K562 (cell line): ENCODE data around the gene DHDDS. TPM values are rescaled to one million over a fixed set of nuclear protein-coding genes. Genes with fewer than 3 reads are reported as not detected.

Experiments
- ATAC-seq: fragments of 200-7000 bp; cut with Tn5 transposase; 3 replicates; pipeline ENCODE4 v1.9.1; 2020; ENCODE audit warnings: moderate library complexity
- BruUV-seq: library from RNA; stranded (reverse); fragments of 400-500 nt; replicated peaks from 2 replicates; lab custom pipeline; 2021; lab: Mats Ljungman, UMichigan
- CTCF ChIA-PET: fragments of 300-600 bp; formaldehyde crosslinking; extraction: SDS; loops from one replicate; lab custom pipeline; 2021; ENCODE audit warnings: low intra/inter-chr PET ratio; lab: Yijun Ruan, JAX
- POLR2A ChIA-PET: fragments of 300-600, 350-650 bp; sonication (Branson Sonifier 250); formaldehyde crosslinking; extraction: SDS; loops from one replicate; lab custom pipeline; 2021; ENCODE audit warnings: antibody characterized with exemption, inconsistent platforms; lab: Yijun Ruan, JAX
- DNase-seq, 4 experiments: peaks; one replicate each; pipeline versions ENCODE4 v3.0.0 to v3.0.0-alpha.2; 2011 to 2018; ENCODE audit warnings: low spot score in 3 of 4, mixed read lengths in 3 of 4; ENCODE audit errors: extremely low read depth in 1 of 4
- FAIRE-seq: peaks from 2 replicates; lab custom pipeline; 2011; peaks lifted over from hg19 to GRCh38; lab: Jason Lieb, UNC
- H2AFZ ChIP-seq: 2 replicates; pipeline ENCODE4 v1.6.0; 2011; ENCODE audit warnings: low read depth, low read length, control low read depth, inconsistent platforms
- H3K27ac ChIP-seq: fragments of 200-600 bp; 3 replicates; pipeline ENCODE4 v1.8.0; 2011; ENCODE audit warnings: low read depth, mild to moderate bottlenecking, control low read depth, inconsistent platforms, low read length, moderate library complexity, mixed read lengths; ENCODE audit errors: extremely low read depth
- H3K27me3 ChIP-seq, 2 experiments: fragments of 300-600 bp in 1 of 2; 2 replicates in 1 of 2; 3 replicates in 1 of 2; pipeline versions ENCODE4 v1.6.0 to v1.8.0; 2011; ENCODE audit warnings: inconsistent platforms in 2 of 2, low read length in 2 of 2, mild to moderate bottlenecking in 1 of 2, mixed read lengths in 1 of 2, moderate library complexity in 1 of 2; ENCODE audit not compliant: control insufficient read depth in 2 of 2, insufficient read depth in 2 of 2
- H3K36me3 ChIP-seq: fragments of 300-600 bp; 3 replicates; pipeline ENCODE4 v1.8.0; 2011; ENCODE audit warnings: mild to moderate bottlenecking, low read length, inconsistent platforms; ENCODE audit not compliant: control insufficient read depth, insufficient read depth
- H3K4me1 ChIP-seq, 2 experiments: fragments of 200-600 bp in 1 of 2; replicated peaks in 1 of 2; 2 replicates in 1 of 2; 3 replicates in 1 of 2; pipeline versions ENCODE4 v1.5.1 to v1.8.0; 2011; ENCODE audit warnings: inconsistent platforms in 2 of 2, low read length in 2 of 2, mild to moderate bottlenecking in 1 of 2, mixed read lengths in 1 of 2, moderate library complexity in 1 of 2; ENCODE audit not compliant: control insufficient read depth in 2 of 2, insufficient read depth in 2 of 2
- H3K4me2 ChIP-seq: 2 replicates; pipeline ENCODE4 v1.6.1; 2011; ENCODE audit warnings: low read length, control low read depth, inconsistent platforms, mixed read lengths; ENCODE audit not compliant: insufficient read depth
- H3K4me3 ChIP-seq: fragments of 200-600 bp; sonication (generic), shearing (Covaris generic); 2 replicates; pipeline ENCODE4 v1.5.1; 2016; ENCODE audit warnings: control low read depth, inconsistent platforms
- H3K79me2 ChIP-seq: fragments of 200-600 bp; 3 replicates; pipeline ENCODE4 v1.8.0; 2011; ENCODE audit warnings: low read length, inconsistent platforms; ENCODE audit not compliant: control insufficient read depth, insufficient read depth
- H3K9ac ChIP-seq, 2 experiments: 2 replicates each; pipeline versions ENCODE4 v1.6.0 to v1.6.1; 2011; ENCODE audit warnings: low read depth in 2 of 2, low read length in 2 of 2, control low read depth in 1 of 2, inconsistent platforms in 1 of 2, mild to moderate bottlenecking in 1 of 2, mixed read lengths in 1 of 2; ENCODE audit not compliant: insufficient read depth in 1 of 2
- H3K9me1 ChIP-seq: one replicate; pipeline ENCODE4 v1.6.0; 2011; ENCODE audit warnings: inconsistent platforms, mild to moderate bottlenecking, low read length, moderate library complexity; ENCODE audit not compliant: control insufficient read depth, insufficient read depth
- H3K9me3 ChIP-seq: replicated peaks from 2 replicates; pipeline ENCODE4 v1.5.1; 2011; ENCODE audit warnings: low read depth, low read length, inconsistent platforms; ENCODE audit not compliant: control insufficient read depth, insufficient read depth
- H4K20me1 ChIP-seq: replicated peaks from 2 replicates; pipeline ENCODE4 v1.6.1; 2011; ENCODE audit warnings: low read length, inconsistent platforms, mixed read lengths; ENCODE audit not compliant: control insufficient read depth, insufficient read depth
- CBFB ChIP-seq: sonication (generic); formaldehyde crosslinking; IDR thresholded peaks from 2 replicates; pipeline ENCODE4 v1.4.0; 2020; ENCODE audit warnings: mild to moderate bottlenecking, missing genetic modification reagents
- CEBPB ChIP-seq: fragments of 450-650 bp; IDR thresholded peaks from 2 replicates; pipeline ENCODE4 v1.6.1; 2016; ENCODE audit warnings: missing genetic modification characterization, missing compliant biosample characterization
- CTBP1 ChIP-seq: fragments of 450-650 bp; IDR thresholded peaks from 2 replicates; pipeline ENCODE4 v1.6.1; 2016; ENCODE audit warnings: borderline replicate concordance
- ETS1 ChIP-seq: conservative IDR thresholded peaks from 2 replicates; pipeline ENCODE4 v1.6.1; 2011; ENCODE audit warnings: low read depth, mild to moderate bottlenecking, low read length; ENCODE audit not compliant: control insufficient read depth
- ILF3 ChIP-seq: fragments of 450-650 bp; IDR thresholded peaks from 2 replicates; pipeline ENCODE4 v1.6.1; 2018; ENCODE audit warnings: antibody characterized with exemption, mild to moderate bottlenecking, moderate library complexity, borderline replicate concordance
- JUND ChIP-seq, 2 experiments: IDR thresholded peaks; 2 replicates in 1 of 2; 3 replicates in 1 of 2; pipeline ENCODE4 v1.6.1; 2011; ENCODE audit warnings: borderline replicate concordance in 2 of 2, low read depth in 2 of 2, low read length in 2 of 2, improper control_type of control experiment in 1 of 2, missing biosample characterization in 1 of 2, missing genetic modification characterization in 1 of 2, missing genetic modification reagents in 1 of 2
- MAFK ChIP-seq: IDR thresholded peaks from 2 replicates; pipeline ENCODE4 v1.6.1; 2011; ENCODE audit warnings: low read length, improper control_type of control experiment
- NCOA1 ChIP-seq: fragments of 450-650 bp; IDR thresholded peaks from 2 replicates; pipeline ENCODE4 v1.6.1; 2016; ENCODE audit warnings: low read depth
- RBM22 ChIP-seq: fragments of 200-400 bp; formaldehyde crosslinking; IDR thresholded peaks from 2 replicates; pipeline ENCODE4 v1.6.1; 2018; ENCODE audit warnings: low read length, low read depth; ENCODE audit not compliant: poor library complexity, severe bottlenecking
- XRCC4 ChIP-seq: IDR thresholded peaks from one replicate; pipeline ENCODE4 v1.6.1; 2011; ENCODE audit not compliant: insufficient read depth, insufficient read length; ENCODE audit errors: extremely low read depth
- ZBTB9 ChIP-seq: fragments of 450-650 bp; formaldehyde crosslinking; IDR thresholded peaks from 2 replicates; pipeline ENCODE4 v1.4.0; 2020; ENCODE audit warnings: mild to moderate bottlenecking, moderate library complexity
- ZNF717 ChIP-seq: fragments of 250-450 bp; sonication (Bioruptor Pico); IDR thresholded peaks from 2 replicates; pipeline ENCODE4 v1.5.0; 2021
- WGBS: fragments of 100-300 bp; shearing (Covaris generic); methylation state at CpG from one replicate; pipeline ENCODE4 v1.1.6; 2016; ENCODE audit warnings: low coverage, mixed read lengths; ENCODE audit not compliant: insufficient coverage; ENCODE audit errors: missing lambda C conversion rate; 5-methylcytosine and 5-hydroxymethylcytosine counted together
- in situ Hi-C: fragments of 300-500 bp; cut with MboI; formaldehyde crosslinking; loops from 4 replicates; pipeline ENCODE4 v1.15.0; 2018; ENCODE audit warnings: inconsistent platforms, mixed read lengths
- intact Hi-C: fragments of 100-400 bp; cut with micrococcal nuclease; formaldehyde crosslinking; loops from 2 replicates; pipeline ENCODE4 v1.14.2; 2022
- polyA plus RNA-seq, 8 experiments: library from polyadenylated mRNA; depleted of rRNA in 4 of 8; stranded (reverse) in 5 of 8; unstranded in 3 of 8; fragments of >200 nt; fragmentation: Nextera tagmentation in 2 of 8; fragmentation: Illumina TruSeq in 1 of 8; extraction: Ambion mirVana in 2 of 8; extraction: Trizol in 1 of 8; gene quantifications; 2 replicates each; pipeline versions ENCODE4 v1.2.1 to v1.2.3, GENCODE V29; 2011 to 2014; ENCODE audit warnings: inconsistent platforms in 1 of 8, missing spikeins in 1 of 8
- total RNA-seq, 7 experiments: library from RNA; depleted of rRNA in 6 of 7; stranded (reverse); fragments of >200 nt in 6 of 7; fragmentation: Illumina TruSeq in 2 of 7; extraction: Trizol in 2 of 7; gene quantifications; 2 replicates each; pipeline versions ENCODE4 v1.2.1 to v1.2.3, GENCODE V29; 2011 to 2021; ENCODE audit warnings: low replicate concordance in 1 of 7

DHDDS gene
- total and polyA plus RNA-seq, 9 of the 15 experiments (the other 6 are each of a cell fraction or from before 2014, with no cell fraction given): 33.3 to 55.0 (median 44.3) TPM

DNA sequence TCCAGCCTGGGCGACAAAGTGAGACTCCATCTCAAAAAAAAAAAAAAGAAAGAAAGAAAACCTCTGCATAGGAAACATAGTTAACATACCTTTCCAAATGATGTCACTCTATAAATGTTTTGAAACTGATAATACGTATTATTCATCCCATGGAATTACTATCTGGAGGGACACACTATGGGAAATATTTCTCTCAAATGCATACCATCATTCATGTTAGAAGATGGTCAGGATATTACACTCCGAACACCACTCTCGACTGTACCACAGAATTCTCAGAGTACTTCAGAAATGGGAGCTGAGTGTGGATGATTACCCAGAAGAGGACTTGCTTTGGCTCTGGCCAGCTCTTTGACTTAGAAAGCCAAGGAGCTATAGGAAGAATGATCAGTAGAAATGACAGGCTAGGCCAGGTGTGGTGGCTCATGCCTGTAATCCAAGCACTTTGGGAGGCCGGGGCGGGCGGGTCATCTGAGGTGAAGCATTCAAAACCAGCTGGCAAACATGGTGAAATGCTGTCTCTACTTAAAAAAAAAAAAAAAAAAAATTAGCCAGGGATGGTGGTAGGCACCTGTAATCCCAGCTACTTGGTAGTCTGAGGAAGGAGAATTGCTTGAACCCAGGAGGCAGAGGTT, 26.7 kb upstream of the DHDDS start:
- Histone ChIP-seq H3K9me1 (no peaks in the 10 kb centered on the region), H3K9ac (no peak overlapping the region), H3K27ac (no peak overlapping the region), H3K27me3 (peaks cover 7 to 20% of the 10 kb centered on the region in 2 experiments; a peak in 4 of 5 replicates), H2AFZ (no peak overlapping the region), H3K9me3 (no peaks in the 10 kb centered on the region), H4K20me1 (peaks cover 5% of the 10 kb centered on the region; the same call in 1 of the 2 replicates), H3K79me2 (no peaks in the 10 kb centered on the region), H3K36me3 (no peaks in the 10 kb centered on the region), H3K4me2 (no peak overlapping the region), H3K4me3 (no peak overlapping the region), H3K4me1 (peaks cover 6 to 15% of the 10 kb centered on the region in 2 experiments; a peak in 4 of 5 replicates)
- intact Hi-C loops (no loop called here), in situ Hi-C loops (no loop called here)
- ATAC-seq (no peak), DNase-seq (no peak), FAIRE-seq (no peak)
- POLR2A ChIA-PET: interaction anchor here (1.1 to 2.1 kb wide), 3 partner anchors 9 to 12 kb away, joined by 3 to 5 read pairs (median 4); no protein-coding TSS in a partner anchor
- 1% methylated on average over 7 of the region's 7 CpGs for WGBS
- BruUV-seq: no TSS peak
- no peak for TF ChIP-seq ETS1
- CTCF ChIA-PET: no interaction called here

GRCh38 chr1:26408604-26409003, 23.5 kb upstream of the DHDDS start:
- FAIRE-seq (peak; percentile 89), ATAC-seq (peak; percentile 87), DNase-seq (peak; percentile 62 to 89 (median 74))
- no peak overlapping the region for H2AFZ ChIP-seq
- H3K27me3 ChIP-seq: peaks cover 4 to 13% of the 10 kb centered on the region in 2 experiments; a peak in 4 of 5 replicates
- intact Hi-C loops: no loop called here
- no peaks in the 10 kb centered on the region for H3K9me1 ChIP-seq
- no peaks in the 10 kb centered on the region for H3K79me2 ChIP-seq
- in situ Hi-C loops: no loop called here
- H3K4me2 ChIP-seq: no peak overlapping the region
- POLR2A ChIA-PET: interaction anchor here (0.9 to 1.0 kb wide), 2 partner anchors 8 to 22 kb away, joined by 3 to 7 read pairs; no protein-coding TSS in a partner anchor
- CTCF ChIA-PET: interaction anchor here (0.6 kb wide), 1 partner anchor 484 kb away, joined by 5 read pairs; no protein-coding TSS in a partner anchor
- no peak overlapping the region for H3K4me3 ChIP-seq
- H3K36me3 ChIP-seq: no peaks in the 10 kb centered on the region
- no peaks in the 10 kb centered on the region for H3K9me3 ChIP-seq
- H4K20me1 ChIP-seq: peaks cover 5% of the 10 kb centered on the region; the same call in 1 of the 2 replicates
- no peak overlapping the region for H3K9ac ChIP-seq
- no peak overlapping the region for H3K27ac ChIP-seq
- H3K4me1 ChIP-seq: peaks cover 12 to 39% of the 10 kb centered on the region in 2 experiments; a peak in 4 of 5 replicates
- WGBS: under 1% methylated on average over 12 of the region's 12 CpGs
- BruUV-seq: no TSS peak
- TF ChIP-seq CBFB (CRISPR knock-in tag) (peak; percentile 95), ZNF717 (CRISPR knock-in tag) (no peak), JUND (IDR thresholded peaks at IDR 0.05; ENCODE audit: borderline replicate concordance, low read depth, low read length) (peak; percentile 74; the same call in 1 of the 2 replicates), JUND (tag; IDR thresholded peaks at IDR 0.05; ENCODE audit: borderline replicate concordance, low read depth, low read length) (peak; percentile 80; the same call in 2 of the 3 replicates), CEBPB (tag) (no peak), XRCC4 (no peak), ILF3 (no peak), RBM22 (no peak), NCOA1 (peak; percentile 100), ZBTB9 (CRISPR knock-in tag) (peak; percentile 92; the same call in 1 of the 2 replicates), CTBP1 (no peak), MAFK (0 out of 2 replicates have a peak, but pooled peaks have one; percentile 21)
